ENCODE measurements around the gene ZCCHC14. TPM values are rescaled to one million over a fixed set of nuclear protein-coding genes. Genes with fewer than 3 reads are reported as not detected.

ZCCHC14 gene
- total RNA-seq, 4 donors from 2014 or later: 27.7 to 56.1 (median 36.7) TPM

DNA sequence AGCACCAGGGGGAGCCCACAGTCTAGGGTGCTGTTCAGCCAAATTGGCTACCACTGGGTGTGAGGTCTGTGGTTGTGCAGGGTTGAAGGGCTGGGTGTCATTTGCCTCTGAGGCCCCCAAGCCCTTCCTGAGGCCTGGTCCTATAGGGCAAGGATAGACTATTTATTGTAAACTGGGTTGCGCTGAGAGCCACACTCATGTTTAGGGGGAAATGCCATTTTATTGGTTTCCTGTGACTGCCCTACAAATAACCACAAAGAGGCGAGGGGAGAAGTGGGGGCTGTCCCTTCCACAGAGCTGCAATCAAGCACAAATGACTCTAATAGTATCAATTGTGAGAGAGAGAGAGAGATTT is 3.6 kb upstream of the ZCCHC14 start:
- WGBS, 2 donors (ENCODE audit: low coverage in 1 of 2): 53 to 89% methylated on average over 2 of the region's 2 CpGs
- Histone ChIP-seq H3K4me3 (no peak overlapping the region), H3K27ac (peak overlapping the region; percentile 63 to 80 (median 70)), H3K4me1 (peaks cover 23 to 40% (median 27%) of the 10 kb centered on the region in 4 donors), H3K36me3 (no peaks in the 10 kb centered on the region), H3K27me3 (no peaks in the 10 kb centered on the region), H3K9me3 (no peaks in the 10 kb centered on the region)
- in situ Hi-C loops (cut with MboI; ENCODE audit: low pct_ligation_motif_present in 1 of 4, low pct_unique_long_range_greater_than_20kb in 1 of 4, low sequenced_read_pairs in 3 of 4) (no loop called here), intact Hi-C loops (cut with DNase I; ENCODE audit: low total_unique reads) (loop anchor here (10.0 kb wide), 1 partner anchor 82 kb away; no protein-coding TSS in a partner anchor)
- TF ChIP-seq POLR2A (IDR thresholded peaks at IDR 0.05) (no peak), POLR2AphosphoS5 (IDR thresholded peaks at IDR 0.05) (no peak), EP300 (IDR thresholded peaks at IDR 0.05; ENCODE audit: low read depth) (no peak)
- TF ChIP-seq, protein P1, sequence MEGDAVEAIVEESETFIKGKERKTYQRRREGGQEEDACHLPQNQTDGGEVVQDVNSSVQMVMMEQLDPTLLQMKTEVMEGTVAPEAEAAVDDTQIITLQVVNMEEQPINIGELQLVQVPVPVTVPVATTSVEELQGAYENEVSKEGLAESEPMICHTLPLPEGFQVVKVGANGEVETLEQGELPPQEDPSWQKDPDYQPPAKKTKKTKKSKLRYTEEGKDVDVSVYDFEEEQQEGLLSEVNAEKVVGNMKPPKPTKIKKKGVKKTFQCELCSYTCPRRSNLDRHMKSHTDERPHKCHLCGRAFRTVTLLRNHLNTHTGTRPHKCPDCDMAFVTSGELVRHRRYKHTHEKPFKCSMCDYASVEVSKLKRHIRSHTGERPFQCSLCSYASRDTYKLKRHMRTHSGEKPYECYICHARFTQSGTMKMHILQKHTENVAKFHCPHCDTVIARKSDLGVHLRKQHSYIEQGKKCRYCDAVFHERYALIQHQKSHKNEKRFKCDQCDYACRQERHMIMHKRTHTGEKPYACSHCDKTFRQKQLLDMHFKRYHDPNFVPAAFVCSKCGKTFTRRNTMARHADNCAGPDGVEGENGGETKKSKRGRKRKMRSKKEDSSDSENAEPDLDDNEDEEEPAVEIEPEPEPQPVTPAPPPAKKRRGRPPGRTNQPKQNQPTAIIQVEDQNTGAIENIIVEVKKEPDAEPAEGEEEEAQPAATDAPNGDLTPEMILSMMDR (IDR thresholded peaks at IDR 0.05): no peak
- no peak for DNase-seq

DNA sequence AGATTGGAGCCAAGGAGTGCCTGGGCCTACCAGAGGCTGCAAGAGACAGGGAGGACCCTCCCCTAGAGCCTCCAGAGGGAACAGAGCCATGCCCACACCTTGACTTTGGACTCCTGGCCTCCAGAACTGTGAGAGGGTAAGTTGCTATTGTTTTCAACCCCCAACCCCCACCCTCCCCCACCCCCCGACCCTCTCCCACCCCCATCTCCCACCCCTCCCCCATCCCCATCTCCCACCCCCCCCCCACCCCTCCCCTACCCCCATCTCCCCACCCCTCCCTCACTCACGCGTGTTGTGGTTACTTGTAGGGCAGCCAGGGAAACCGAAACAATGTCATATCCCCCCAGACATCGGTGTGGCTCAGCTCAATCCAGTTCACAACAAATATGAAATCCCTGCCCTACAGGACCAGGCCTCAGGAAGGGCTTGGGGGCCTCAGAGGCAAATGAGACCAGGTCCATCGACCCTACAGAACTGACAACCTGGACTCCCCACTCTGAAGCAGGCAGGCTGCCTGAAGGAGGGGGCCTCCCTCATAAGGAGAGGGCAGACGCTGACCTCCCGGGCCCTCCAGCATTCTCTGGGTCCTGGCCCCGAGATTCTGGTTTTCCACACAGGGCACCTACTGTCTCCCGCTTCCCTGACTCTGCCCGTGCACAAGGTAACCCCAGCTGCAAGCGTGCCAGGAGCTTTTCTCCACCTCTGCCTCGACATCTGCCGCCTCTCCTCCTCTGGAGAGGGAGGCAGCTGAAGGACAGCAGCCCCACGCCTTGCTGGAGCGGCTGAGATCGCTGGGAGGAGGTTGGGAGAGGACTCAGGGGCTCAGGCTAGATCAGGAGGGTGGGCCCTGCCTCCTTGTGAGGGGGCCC is 3.0 kb upstream of the ZCCHC14 start:
- WGBS, 2 donors (ENCODE audit: low coverage in 1 of 2): 73% methylated on average over 16 of the region's 17 CpGs; no CpG with 5 or more reads in 1 of the 2 donors
- in situ Hi-C loops (cut with MboI; ENCODE audit: low pct_ligation_motif_present in 1 of 4, low pct_unique_long_range_greater_than_20kb in 1 of 4, low sequenced_read_pairs in 3 of 4): no loop called here

DNA sequence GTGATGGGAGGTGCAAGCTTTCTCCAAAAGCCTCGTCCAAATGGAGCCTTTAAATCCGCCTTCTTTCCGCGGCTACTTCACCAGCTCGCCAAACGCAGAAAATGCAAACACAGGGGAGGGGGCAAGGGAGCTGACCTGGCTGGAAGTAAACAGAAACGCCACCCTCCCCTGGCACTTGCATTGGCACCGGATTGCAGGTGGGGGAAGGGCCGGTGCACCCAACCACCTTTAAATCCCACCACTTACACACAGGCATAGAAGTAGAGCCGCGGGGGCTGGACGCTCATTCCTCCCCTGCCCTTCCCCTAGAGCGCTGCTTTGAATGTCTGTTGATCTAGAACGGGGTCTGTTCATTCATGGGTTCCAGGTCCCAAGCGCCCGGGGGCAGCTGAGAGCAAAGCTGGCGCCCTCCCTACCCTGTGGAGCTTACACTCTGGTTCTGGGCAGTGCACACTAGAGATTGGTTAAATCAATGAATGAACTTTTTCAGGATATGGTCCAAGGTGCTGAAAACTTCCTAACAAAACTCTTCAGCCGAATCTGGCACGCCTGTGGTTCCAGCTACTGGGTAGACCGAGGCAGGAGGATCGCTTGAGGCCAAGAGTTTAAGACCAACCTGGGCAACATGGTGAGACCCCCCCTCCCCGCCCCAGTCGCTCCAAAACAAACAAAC is 920 bp upstream of the ZCCHC14 start:
- Histone ChIP-seq H3K27me3 (no peaks in the 10 kb centered on the region), H3K9me3 (no peaks in the 10 kb centered on the region), H3K27ac (peak overlapping the region in 3 of 4 donors; percentile 67 to 78 (median 77)), H3K4me3 (peak overlapping the region; percentile 37 to 59 (median 47)), H3K36me3 (no peaks in the 10 kb centered on the region), H3K4me1 (peaks cover 26 to 67% (median 49%) of the 10 kb centered on the region in 4 donors)
- in situ Hi-C loops (cut with MboI; ENCODE audit: low pct_ligation_motif_present in 1 of 4, low pct_unique_long_range_greater_than_20kb in 1 of 4, low sequenced_read_pairs in 3 of 4): no loop called here
- 35% methylated on average over 23 of the region's 23 CpGs; no CpG with 5 or more reads in 1 of the 2 donors for WGBS, 2 donors (ENCODE audit: low coverage in 1 of 2)
- no peak for TF ChIP-seq EP300 (IDR thresholded peaks at IDR 0.05; ENCODE audit: low read depth)
- no peak for TF ChIP-seq POLR2A (IDR thresholded peaks at IDR 0.05)
- no peak for TF ChIP-seq POLR2AphosphoS5 (IDR thresholded peaks at IDR 0.05)
- TF ChIP-seq, protein P1 (IDR thresholded peaks at IDR 0.05): no peak
- no peak for DNase-seq
- intact Hi-C loops (cut with DNase I; ENCODE audit: low total_unique reads): loop anchor here (10.0 kb wide), 1 partner anchor 79 kb away; no protein-coding TSS in a partner anchor

More for the DNA sequence above, 3.0 kb upstream of the ZCCHC14 start:
- Histone ChIP-seq H3K4me3 (no peak overlapping the region), H3K36me3 (no peaks in the 10 kb centered on the region), H3K27me3 (no peaks in the 10 kb centered on the region), H3K27ac (peak overlapping the region; percentile 63 to 80 (median 70)), H3K9me3 (no peaks in the 10 kb centered on the region), H3K4me1 (peaks cover 23 to 46% (median 33%) of the 10 kb centered on the region in 4 donors)
- no peak for TF ChIP-seq EP300 (IDR thresholded peaks at IDR 0.05; ENCODE audit: low read depth)
- intact Hi-C loops (cut with DNase I; ENCODE audit: low total_unique reads): loop anchor here (10.0 kb wide), 1 partner anchor 81 kb away; no protein-coding TSS in a partner anchor
- DNase-seq: no peak

DNA sequence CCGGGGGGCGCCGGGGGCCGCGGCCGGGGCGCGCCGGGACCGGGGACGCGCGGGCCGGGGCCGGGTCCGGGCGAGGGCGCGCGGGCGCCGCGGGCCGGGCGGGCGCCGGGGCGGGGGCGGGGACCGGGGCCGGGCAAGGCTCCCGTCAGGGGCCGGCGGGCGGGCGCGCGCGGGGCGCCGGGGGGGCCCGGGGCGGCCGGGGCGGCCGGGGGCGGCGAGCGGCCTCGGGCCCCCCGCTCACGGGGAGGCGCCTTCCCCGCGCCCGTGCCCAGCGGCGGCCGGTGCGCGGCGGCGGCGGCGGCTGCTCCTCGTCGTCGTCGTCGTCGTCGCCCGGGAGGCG is 563 bp downstream of the ZCCHC14 start:
- TF ChIP-seq POLR2AphosphoS5 (IDR thresholded peaks at IDR 0.05) (no peak), EP300 (IDR thresholded peaks at IDR 0.05; ENCODE audit: low read depth) (no peak), POLR2A (IDR thresholded peaks at IDR 0.05) (no peak)
- TF ChIP-seq, protein P1 (IDR thresholded peaks at IDR 0.05): no peak
- intact Hi-C loops (cut with DNase I; ENCODE audit: low total_unique reads): loop anchor here (10.0 kb wide), 1 partner anchor 77 kb away; no protein-coding TSS in a partner anchor
- no peak for DNase-seq
- no peaks in the 10 kb centered on the region for H3K9me3 ChIP-seq
- peaks cover 33 to 75% (median 56%) of the 10 kb centered on the region in 4 donors for H3K4me1 ChIP-seq
- WGBS, 2 donors (ENCODE audit: low coverage in 1 of 2): no CpG with 5 or more reads among the region's 74 CpGs
- peak overlapping the region in 3 of 4 donors; percentile 38 to 59 (median 54) for H3K4me3 ChIP-seq
- no peaks in the 10 kb centered on the region for H3K36me3 ChIP-seq
- in situ Hi-C loops (cut with MboI; ENCODE audit: low pct_ligation_motif_present in 1 of 4, low pct_unique_long_range_greater_than_20kb in 1 of 4, low sequenced_read_pairs in 3 of 4): no loop called here
- H3K27ac ChIP-seq: peak overlapping the region; percentile 77 to 83 (median 80)
- H3K27me3 ChIP-seq: no peaks in the 10 kb centered on the region

All from transverse colon (tissue), 4 donors.